DMS 273 (cell line): ENCODE results near the gene MTCL1.
A peak's percentile ranks its signal among the peaks of the same experiment; 100 is the strongest.

Experiments
- DNase-seq: peaks from one replicate; lab custom pipeline; 2025; ENCODE audit not compliant: unreplicated experiment; lab: John Stamatoyannopoulos, UW

MTCL1 gene

GRCh38 chr18:8705238-8705960 lies at the start of gene MTCL1:
TSS of gene MTCL1 (plus strand) at chr18:8705556. CDS start at chr18:8705661, 105 bp downstream.
- DNase-seq, result peak; percentile 93

DNA sequence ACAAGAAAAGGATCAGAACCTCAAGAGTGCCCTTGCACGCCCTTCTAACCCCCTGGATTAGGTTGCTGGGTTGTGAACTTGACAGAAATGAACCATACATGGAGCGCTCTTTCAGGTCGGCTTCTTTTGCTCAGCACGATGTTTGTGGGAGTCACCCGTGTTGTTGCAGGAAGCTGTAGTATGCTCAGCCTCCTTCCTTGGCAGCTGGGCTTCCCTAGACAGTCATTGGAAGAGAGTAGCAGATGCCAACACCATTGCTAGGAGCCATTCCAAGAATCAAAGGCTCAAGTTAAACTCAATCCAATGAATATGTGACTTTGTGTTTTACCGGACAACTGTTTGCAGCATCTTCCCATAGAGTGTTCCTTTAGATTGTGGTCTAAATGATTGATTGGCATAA lies 49.1 kb upstream of the MTCL1 start:
- peak; percentile 66 for DNase-seq

- peak; percentile 50 for DNase-seq
Measured at GRCh38 chr18:8657050-8657820, 48.1 kb upstream of the MTCL1 start.

GRCh38 chr18:8657873-8658470 lies 47.4 kb upstream of the MTCL1 start:
- DNase-seq, result peak; percentile 91

GRCh38 chr18:8658858-8659485 lies 46.4 kb upstream of the MTCL1 start:
- no peak for DNase-seq

GRCh38 chr18:8659609-8660242 lies 45.6 kb upstream of the MTCL1 start:
- DNase-seq, result no peak

- DNase-seq, result no peak
Measured at GRCh38 chr18:8660316-8660715, 45.0 kb upstream of the MTCL1 start.

DNA sequence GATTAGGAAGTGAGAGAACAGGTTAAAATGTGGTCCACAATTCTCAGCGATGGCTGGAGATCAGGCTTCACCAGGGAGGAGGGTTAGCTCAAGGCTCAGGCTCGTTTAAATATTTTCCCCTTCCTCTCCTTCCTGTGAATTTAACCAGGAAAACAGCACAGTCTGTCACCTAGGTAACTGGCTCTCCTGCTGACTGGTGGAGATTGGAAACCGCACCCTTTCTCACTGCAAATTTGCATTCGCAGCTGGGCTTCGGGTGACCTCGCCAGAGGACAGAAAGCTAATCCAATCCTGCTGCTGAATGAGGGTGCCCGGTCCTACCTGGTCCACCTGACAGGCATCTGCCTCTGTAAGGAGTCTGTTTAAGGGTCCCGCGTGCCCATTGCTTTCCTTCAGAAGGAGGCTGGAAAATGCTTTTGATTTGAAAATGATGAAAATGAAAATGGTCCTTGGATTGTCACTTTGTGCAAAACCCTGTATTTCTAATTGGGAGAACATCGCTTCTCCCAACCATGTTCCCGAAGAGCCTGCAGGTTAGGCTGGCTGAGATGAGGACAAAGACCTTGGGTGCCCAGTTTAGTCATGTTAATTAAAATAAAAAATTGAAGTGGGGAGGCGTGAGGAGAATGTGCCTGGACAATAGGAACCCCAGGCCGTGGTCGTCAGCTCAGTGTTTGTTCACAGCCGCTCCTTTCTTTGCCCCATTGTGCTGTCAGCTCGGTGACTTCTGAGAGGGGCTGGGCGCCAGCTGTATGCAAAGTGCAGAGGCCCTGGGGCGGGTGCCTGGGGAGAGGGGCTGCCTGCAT lies 43.4 kb upstream of the MTCL1 start:
- DNase-seq, result peak; percentile 87

DNA sequence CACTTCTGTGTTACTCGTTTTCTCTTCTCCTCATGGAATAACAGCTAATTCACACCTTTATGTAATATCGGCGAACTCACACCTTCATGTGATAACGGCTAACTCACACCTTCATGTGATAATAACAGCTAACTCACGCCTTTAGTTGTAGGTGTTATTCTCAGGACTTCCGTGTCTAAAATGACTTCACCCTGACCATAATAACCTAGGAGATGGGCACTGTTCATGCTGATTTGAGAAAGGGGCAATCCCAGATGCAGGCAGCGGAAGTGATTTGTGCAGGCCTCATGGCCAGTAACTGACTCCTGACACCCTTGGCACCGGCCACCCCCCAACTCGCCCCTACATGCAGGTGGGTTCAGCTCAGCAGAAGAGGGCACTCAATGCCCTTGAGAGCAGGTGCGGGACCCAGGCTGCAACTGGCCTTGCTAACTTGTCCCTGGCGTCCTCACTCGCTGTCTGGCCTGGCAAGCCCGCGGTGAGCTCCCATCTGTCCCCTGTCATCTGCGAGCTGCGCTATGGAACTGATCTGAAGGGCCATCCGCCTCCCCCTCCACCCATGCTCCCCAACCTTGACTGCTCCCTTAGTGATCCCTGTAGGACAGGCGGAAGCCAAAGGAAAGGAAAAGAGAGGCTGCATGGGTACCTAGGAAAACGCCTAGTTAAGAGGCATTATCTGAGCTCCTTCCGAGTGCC lies 42.6 kb upstream of the MTCL1 start:
- no peak for DNase-seq

DNA sequence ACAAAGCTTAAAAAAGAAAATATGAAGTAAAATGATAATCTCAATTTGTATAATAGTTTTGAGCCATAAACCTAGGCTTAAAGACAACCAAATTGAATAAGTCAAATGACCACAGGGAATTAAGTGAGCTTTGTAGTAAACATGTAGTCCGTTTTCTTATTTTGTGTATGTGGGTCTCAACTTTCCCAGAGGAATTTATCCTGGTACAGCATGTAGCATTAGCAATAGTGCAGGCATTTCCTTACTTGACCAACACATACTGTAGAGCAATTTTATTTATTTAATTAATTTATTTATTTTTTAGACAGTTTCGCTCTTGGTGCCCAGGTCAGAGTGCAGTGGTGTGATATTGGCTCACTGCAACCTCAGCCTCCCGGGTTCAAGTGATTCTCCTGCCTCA lies 37.5 kb upstream of the MTCL1 start:
- DNase-seq, result no peak

- DNase-seq, result no peak
Measured at GRCh38 chr18:8668381-8668780, 37.0 kb upstream of the MTCL1 start.

DNA sequence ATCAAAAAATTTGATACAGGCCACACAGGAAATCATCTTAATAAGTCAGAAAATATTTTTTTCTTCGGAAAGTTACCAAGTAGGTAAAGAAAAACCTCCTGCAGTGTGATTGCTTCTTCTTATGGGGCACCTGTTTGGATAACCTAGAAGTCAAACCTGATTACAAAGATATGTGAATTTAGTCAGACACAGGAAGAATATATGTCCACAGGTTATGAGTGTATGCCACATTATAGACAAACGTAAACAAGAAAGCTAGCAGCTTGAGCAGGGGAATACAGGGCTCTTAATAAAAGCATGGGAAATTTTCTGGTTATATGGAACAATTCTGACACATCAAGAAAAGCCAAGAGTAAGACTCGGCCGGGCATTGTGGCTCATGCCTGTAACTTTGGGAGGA lies 35.8 kb upstream of the MTCL1 start:
- DNase-seq, result no peak

- no peak for DNase-seq
Measured at GRCh38 chr18:8673256-8674209, 31.8 kb upstream of the MTCL1 start.

DNA sequence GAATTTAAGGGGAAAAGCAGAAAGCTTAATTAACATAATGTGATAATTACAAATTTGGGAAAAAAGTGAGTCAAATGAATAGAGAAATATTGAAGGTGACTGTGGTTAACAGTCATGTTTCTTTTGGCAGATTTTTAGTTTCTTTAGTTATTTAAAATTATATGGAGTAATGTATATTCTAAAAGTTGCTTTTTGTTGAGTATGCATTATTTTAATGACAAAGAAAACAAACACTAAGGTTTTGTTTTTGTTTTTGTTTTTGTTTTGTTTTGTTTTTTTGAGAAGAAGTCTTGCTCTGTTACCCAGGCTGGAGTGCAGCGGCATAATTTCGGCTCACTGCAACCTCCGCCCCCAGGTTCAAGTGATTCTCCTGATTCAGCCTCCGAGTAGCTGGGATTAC lies 30.3 kb upstream of the MTCL1 start:
- DNase-seq, result no peak

DNA sequence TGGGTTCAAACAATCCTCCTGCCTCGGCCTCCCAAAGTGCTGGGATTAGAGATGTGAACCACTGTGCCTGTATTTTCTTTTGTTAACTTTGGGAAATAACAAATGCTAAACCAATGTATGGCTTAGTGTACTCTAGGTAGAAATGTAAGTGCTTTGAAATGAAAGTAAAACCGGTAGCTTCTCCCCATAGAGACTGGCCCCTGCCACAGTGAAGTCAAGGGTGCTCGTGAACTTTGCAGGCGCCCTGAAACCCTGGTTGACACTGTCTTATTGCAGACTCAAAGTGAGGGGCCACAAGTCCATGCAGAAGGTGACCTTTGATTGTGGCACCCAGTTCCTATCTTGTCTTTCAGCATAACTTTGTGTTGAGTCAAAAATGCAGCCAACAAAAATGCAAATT lies 24.2 kb upstream of the MTCL1 start:
- DNase-seq, result no peak

- DNase-seq, result no peak
Measured at GRCh38 chr18:8684577-8684976, 20.8 kb upstream of the MTCL1 start.

DNA sequence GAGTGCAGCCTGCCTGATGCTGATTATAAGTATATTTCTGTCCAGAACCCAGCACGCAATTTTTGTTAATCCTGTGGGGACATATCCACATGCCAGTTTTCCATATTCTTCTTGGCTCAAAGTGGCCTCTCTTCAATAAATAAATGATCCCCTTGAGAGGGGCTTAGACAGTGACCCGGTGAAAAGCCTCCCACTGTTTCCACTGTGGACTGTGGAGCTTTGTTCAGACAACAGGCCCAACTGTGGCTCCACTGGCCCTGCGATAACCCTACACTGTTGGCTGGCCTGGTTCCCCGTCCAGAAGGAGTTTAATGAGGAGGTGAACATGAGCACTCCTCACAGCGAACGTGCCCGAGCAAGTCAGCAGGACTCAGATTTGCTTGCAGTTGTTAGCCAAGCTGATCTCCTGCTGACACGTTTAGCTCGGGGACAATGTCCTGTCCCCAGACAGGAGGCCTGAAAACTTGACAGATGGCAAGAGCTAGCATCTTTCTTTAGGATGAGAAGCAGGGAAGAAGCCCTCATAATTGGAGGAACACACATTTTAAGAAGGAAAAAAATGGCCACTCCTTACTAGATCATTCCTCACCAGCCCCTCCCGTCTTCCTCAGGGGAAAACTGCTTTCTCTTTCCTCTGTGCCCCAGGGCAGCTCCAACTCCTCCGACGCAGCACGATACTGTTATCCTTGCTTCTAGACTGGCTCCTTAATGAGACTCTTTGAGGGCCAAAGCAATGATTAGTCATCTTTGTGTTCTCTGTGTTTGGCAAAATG lies 20.0 kb upstream of the MTCL1 start:
- DNase-seq, result peak; percentile 96

GRCh38 chr18:8685914-8686216 lies 19.5 kb upstream of the MTCL1 start:
- no peak for DNase-seq
